AG04450 (cell line): Measurements from ENCODE around the gene FBXL7. TPM values are rescaled to one million over a fixed set of nuclear protein-coding genes. Genes with fewer than 3 reads are reported as not detected.

ENCODE experiments used
- CTCF ChIA-PET: fragments of 300-600, 350-600 bp; formaldehyde crosslinking; extraction: SDS; loops from one replicate; lab custom pipeline; 2022; ENCODE audit warnings: antibody characterized with exemption, inconsistent platforms; lab: Charles Lee
- POLR2A ChIA-PET: fragments of 350-600 bp; formaldehyde crosslinking; extraction: SDS; loops from one replicate; lab custom pipeline; 2021; ENCODE audit warnings: antibody characterized with exemption, inconsistent platforms; lab: Yijun Ruan, JAX
- DNase-seq: peaks from one replicate; pipeline ENCODE4 v3.0.0-alpha.2; 2011; ENCODE audit warnings: low read depth, low spot score
- H3K27ac ChIP-seq: one replicate; pipeline ENCODE4 v1.5.1; 2012; ENCODE audit warnings: low read depth, low read length, control low read depth
- H3K27me3 ChIP-seq: one replicate; pipeline ENCODE4 v1.6.0; 2012; ENCODE audit warnings: low read length; ENCODE audit not compliant: control insufficient read depth, insufficient read depth
- H3K4me3 ChIP-seq: 2 replicates; pipeline ENCODE4 v1.5.1; 2011; ENCODE audit warnings: mild to moderate bottlenecking, low read depth, low read length, control low read depth
- H3K9me3 ChIP-seq: 2 replicates; pipeline ENCODE4 v1.5.1; 2012; ENCODE audit warnings: low read length; ENCODE audit not compliant: control insufficient read depth, insufficient read depth
- CTCF ChIP-seq: IDR thresholded peaks from 2 replicates; pipeline ENCODE4 v1.5.1; 2011; ENCODE audit warnings: low read depth, low read length, control low read depth, inconsistent platforms
- polyA plus RNA-seq: library from polyadenylated mRNA; depleted of rRNA; stranded (reverse); fragments of >200 nt; gene quantifications from 2 replicates; pipeline ENCODE4 v1.2.3, GENCODE V29; 2011

FBXL7 gene
- polyA plus RNA-seq, 1 experiment, result 10.4 TPM

GRCh38 chr5:15877914-15878313 lies 377.9 kb downstream of the FBXL7 start:
- DNase-seq, result no peak
- no peak for TF ChIP-seq CTCF
- no peak overlapping the region for H3K4me3 ChIP-seq
- H3K27ac ChIP-seq, result no peak overlapping the region
- CTCF ChIA-PET, result no interaction called here
- no peaks in the 10 kb centered on the region for H3K27me3 ChIP-seq
- H3K9me3 ChIP-seq, result no peaks in the 10 kb centered on the region
- POLR2A ChIA-PET, result interaction anchor here (0.6 kb wide), 1 partner anchor 258 kb away, joined by 5 read pairs; no protein-coding TSS in a partner anchor

GRCh38 chr5:15880201-15880600 lies 380.2 kb downstream of the FBXL7 start:
- Histone ChIP-seq H3K4me3 (no peak overlapping the region), H3K27me3 (no peaks in the 10 kb centered on the region), H3K9me3 (no peaks in the 10 kb centered on the region), H3K27ac (no peak overlapping the region)
- CTCF ChIA-PET, result interaction anchor here (1.1 kb wide), 1 partner anchor 10 kb away, joined by 3 read pairs; no protein-coding TSS in a partner anchor
- DNase-seq, result no peak
- POLR2A ChIA-PET, result no interaction called here
- no peak for TF ChIP-seq CTCF

GRCh38 chr5:15885156-15885555 lies 385.2 kb downstream of the FBXL7 start:
- Histone ChIP-seq H3K9me3 (no peaks in the 10 kb centered on the region), H3K27ac (peak overlapping the region; percentile 13), H3K27me3 (no peaks in the 10 kb centered on the region), H3K4me3 (no peak overlapping the region)
- ChIA-PET CTCF (no interaction called here), POLR2A (no interaction called here)
- no peak for DNase-seq
- no peak for TF ChIP-seq CTCF

- Histone ChIP-seq H3K27me3 (no peaks in the 10 kb centered on the region), H3K27ac (no peak overlapping the region), H3K9me3 (no peaks in the 10 kb centered on the region), H3K4me3 (no peak overlapping the region)
- TF ChIP-seq CTCF, result no peak
- no peak for DNase-seq
- POLR2A ChIA-PET, result no interaction called here
- CTCF ChIA-PET, result no interaction called here
These were observed 386.2 kb downstream of the FBXL7 start for GRCh38 chr5:15886156-15886555.

- Histone ChIP-seq H3K4me3 (no peak overlapping the region), H3K27me3 (no peaks in the 10 kb centered on the region), H3K27ac (no peak overlapping the region), H3K9me3 (no peaks in the 10 kb centered on the region)
- no peak for TF ChIP-seq CTCF
- CTCF ChIA-PET, result no interaction called here
- peak; percentile 36 for DNase-seq
- POLR2A ChIA-PET, result no interaction called here
These were observed 387.1 kb downstream of the FBXL7 start for GRCh38 chr5:15887093-15887492.
